K562 (cell line): ENCODE measurements around the gene ESRRG.

ENCODE experiments used
- KLF1 ChIP-seq: fragments of 450-650 bp; IDR thresholded peaks from 2 replicates; pipeline ENCODE4 v1.6.1; 2016; ENCODE audit warnings: missing genetic modification characterization, missing compliant biosample characterization
- NR2C2 ChIP-seq, 2 experiments: fragments of 200-800 bp in 1 of 2; sonication (Bioruptor generic) in 1 of 2; sonication (generic) in 1 of 2; formaldehyde crosslinking in 1 of 2; IDR thresholded peaks; 2 replicates each; pipeline versions ENCODE4 v1.6.1 to v1.8.0; 2016 to 2022; ENCODE audit warnings: mild to moderate bottlenecking in 1 of 2, missing compliant biosample characterization in 1 of 2, missing genetic modification characterization in 1 of 2, missing genetic modification reagents in 1 of 2
- RFX7 ChIP-seq: fragments of 250-450 bp; sonication (Bioruptor Pico); IDR thresholded peaks from 2 replicates; pipeline ENCODE4 v1.5.1; 2021; ENCODE audit warnings: mild to moderate bottlenecking
- SMARCA5 ChIP-seq: fragments of 450-650 bp; IDR thresholded peaks from 2 replicates; pipeline ENCODE4 v1.6.1; 2016
- ZNF830 ChIP-seq: fragments of 250-450 bp; sonication (Bioruptor Pico); IDR thresholded peaks from 2 replicates; pipeline ENCODE4 v1.5.0; 2021; ENCODE audit warnings: mild to moderate bottlenecking
- TF ChIP-seq, protein P1 (sequence below), 3 experiments: IDR thresholded peaks in 2 of 3; conservative IDR thresholded peaks in 1 of 3; 2 replicates each; pipeline ENCODE4 v1.5.1; 2011 to 2012; ENCODE audit warnings: low read length in 3 of 3, mild to moderate bottlenecking in 3 of 3, control low read depth in 2 of 3, improper control_type of control experiment in 1 of 3, inconsistent platforms in 1 of 3, low read depth in 1 of 3, mixed read lengths in 1 of 3, moderate library complexity in 1 of 3; ENCODE audit not compliant: insufficient read depth in 2 of 3
- TF ChIP-seq, protein P2 (sequence below): sonication (generic); formaldehyde crosslinking; IDR thresholded peaks from 2 replicates; pipeline ENCODE4 v1.8.0; 2023; ENCODE audit warnings: mild to moderate bottlenecking, missing genetic modification reagents
- TF ChIP-seq, protein P3 (sequence below): conservative IDR thresholded peaks from 2 replicates; pipeline ENCODE4 v1.6.1; 2011; ENCODE audit warnings: low read depth, mild to moderate bottlenecking, low read length; ENCODE audit not compliant: control insufficient read depth

DNA sequence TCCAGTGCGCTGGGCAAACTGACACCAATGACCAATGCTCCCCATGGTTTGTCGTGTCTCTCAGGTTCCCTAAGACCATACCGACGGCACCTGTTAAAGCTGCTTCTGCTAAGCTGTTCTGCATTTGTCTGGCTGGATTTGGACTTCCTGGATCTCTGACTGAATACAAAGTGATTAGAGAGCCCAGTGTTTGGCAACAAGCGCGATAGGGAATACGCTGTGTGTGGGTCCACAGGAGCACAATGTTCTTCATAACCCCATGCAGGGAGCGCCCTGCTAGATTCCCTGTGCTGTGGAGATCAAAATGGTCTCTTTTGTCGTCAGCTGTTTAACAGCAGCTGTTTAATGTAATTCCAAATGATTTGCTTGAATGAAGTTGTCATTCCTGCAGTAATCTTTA, 26.0 kb upstream of the ESRRG start:
- TF ChIP-seq, protein P1, sequence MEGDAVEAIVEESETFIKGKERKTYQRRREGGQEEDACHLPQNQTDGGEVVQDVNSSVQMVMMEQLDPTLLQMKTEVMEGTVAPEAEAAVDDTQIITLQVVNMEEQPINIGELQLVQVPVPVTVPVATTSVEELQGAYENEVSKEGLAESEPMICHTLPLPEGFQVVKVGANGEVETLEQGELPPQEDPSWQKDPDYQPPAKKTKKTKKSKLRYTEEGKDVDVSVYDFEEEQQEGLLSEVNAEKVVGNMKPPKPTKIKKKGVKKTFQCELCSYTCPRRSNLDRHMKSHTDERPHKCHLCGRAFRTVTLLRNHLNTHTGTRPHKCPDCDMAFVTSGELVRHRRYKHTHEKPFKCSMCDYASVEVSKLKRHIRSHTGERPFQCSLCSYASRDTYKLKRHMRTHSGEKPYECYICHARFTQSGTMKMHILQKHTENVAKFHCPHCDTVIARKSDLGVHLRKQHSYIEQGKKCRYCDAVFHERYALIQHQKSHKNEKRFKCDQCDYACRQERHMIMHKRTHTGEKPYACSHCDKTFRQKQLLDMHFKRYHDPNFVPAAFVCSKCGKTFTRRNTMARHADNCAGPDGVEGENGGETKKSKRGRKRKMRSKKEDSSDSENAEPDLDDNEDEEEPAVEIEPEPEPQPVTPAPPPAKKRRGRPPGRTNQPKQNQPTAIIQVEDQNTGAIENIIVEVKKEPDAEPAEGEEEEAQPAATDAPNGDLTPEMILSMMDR (IDR thresholded peaks at IDR 0.05 in 2 of 3, conservative IDR thresholded peaks at IDR 0.05 in 1 of 3; ENCODE audit: insufficient read depth in 2 of 3, low read depth in 1 of 3, low read length in 3 of 3) = no peak
- no peak for TF ChIP-seq NR2C2 (CRISPR knock-in tag; IDR thresholded peaks at IDR 0.05)
- TF ChIP-seq NR2C2 (tag; IDR thresholded peaks at IDR 0.05) = no peak
- TF ChIP-seq ZNF830 (CRISPR knock-in tag) = no peak
- no peak for TF ChIP-seq RFX7 (CRISPR knock-in tag)
- TF ChIP-seq KLF1 (tag) = no peak
- TF ChIP-seq, protein P2, sequence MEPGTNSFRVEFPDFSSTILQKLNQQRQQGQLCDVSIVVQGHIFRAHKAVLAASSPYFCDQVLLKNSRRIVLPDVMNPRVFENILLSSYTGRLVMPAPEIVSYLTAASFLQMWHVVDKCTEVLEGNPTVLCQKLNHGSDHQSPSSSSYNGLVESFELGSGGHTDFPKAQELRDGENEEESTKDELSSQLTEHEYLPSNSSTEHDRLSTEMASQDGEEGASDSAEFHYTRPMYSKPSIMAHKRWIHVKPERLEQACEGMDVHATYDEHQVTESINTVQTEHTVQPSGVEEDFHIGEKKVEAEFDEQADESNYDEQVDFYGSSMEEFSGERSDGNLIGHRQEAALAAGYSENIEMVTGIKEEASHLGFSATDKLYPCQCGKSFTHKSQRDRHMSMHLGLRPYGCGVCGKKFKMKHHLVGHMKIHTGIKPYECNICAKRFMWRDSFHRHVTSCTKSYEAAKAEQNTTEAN (CRISPR knock-in tag) = no peak
- no peak for TF ChIP-seq SMARCA5
- TF ChIP-seq, protein P3, sequence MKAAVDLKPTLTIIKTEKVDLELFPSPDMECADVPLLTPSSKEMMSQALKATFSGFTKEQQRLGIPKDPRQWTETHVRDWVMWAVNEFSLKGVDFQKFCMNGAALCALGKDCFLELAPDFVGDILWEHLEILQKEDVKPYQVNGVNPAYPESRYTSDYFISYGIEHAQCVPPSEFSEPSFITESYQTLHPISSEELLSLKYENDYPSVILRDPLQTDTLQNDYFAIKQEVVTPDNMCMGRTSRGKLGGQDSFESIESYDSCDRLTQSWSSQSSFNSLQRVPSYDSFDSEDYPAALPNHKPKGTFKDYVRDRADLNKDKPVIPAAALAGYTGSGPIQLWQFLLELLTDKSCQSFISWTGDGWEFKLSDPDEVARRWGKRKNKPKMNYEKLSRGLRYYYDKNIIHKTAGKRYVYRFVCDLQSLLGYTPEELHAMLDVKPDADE = no peak
